ENCODE results near the gene HAO1.

- no peak for TF ChIP-seq CTCF (conservative IDR thresholded peaks at IDR 0.05 in 1 of 2, IDR thresholded peaks at IDR 0.05 in 1 of 2; ENCODE audit: extremely low read depth in 1 of 2, insufficient read depth in 1 of 2, low read depth in 1 of 2, low read length in 2 of 2)
- TF ChIP-seq EZH2 (IDR thresholded peaks at IDR 0.05; ENCODE audit: borderline replicate concordance, low read length) = no peak
These were observed 98.8 kb downstream of the HAO1 start for GRCh38 chr20:7841291-7841970.
